ENCODE results near the gene DNAJC22. TPM values are rescaled to one million over a fixed set of nuclear protein-coding genes. Genes with fewer than 3 reads are reported as not detected.

DNAJC22 gene
- polyA plus RNA-seq, 3 donors = not detected

DNA sequence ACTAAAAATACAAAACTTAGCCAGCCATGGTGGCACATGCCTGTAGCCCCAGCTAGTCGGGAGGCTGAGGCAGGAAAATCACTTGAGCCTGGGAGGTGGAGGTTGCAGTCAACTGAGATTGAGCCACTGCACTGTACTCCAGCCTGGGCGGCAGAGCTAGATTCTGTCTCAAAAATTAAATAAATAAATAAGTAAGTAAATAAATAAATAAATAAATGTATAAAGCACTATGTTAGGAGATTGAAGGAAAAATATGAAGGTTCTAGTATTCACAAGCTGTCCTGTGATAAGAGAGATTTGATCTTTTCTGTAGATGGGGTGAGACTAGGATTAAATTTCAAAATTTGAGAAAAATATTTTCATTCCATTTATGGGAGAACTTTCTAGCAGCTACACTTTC is 5.7 kb downstream of the DNAJC22 start:
- H3K9me3 Mint-ChIP-seq = peaks cover 0 to 7% (median 0%) of the 10 kb centered on the region in 7 donors
- Histone ChIP-seq H3K4me1 (ENCODE audit: control insufficient read depth in 1 of 2, insufficient read depth in 2 of 2, low read length in 2 of 2) (peaks cover 6 to 7% of the 10 kb centered on the region in 2 donors), H2AFZ (ENCODE audit: insufficient read depth, low read depth, low read length, poor library complexity, severe bottlenecking) (no peak overlapping the region), H3K27ac (ENCODE audit: low read depth in 1 of 2, low read length in 2 of 2) (no peak overlapping the region), H3K4me3 (replicated peaks in 1 of 3; ENCODE audit: low read depth in 2 of 3, low read length in 3 of 3) (no peak overlapping the region), H3K9ac (ENCODE audit: insufficient read depth, low read length, poor library complexity, severe bottlenecking) (no peak overlapping the region), H3K79me2 (ENCODE audit: insufficient read depth, low read length) (no peaks in the 10 kb centered on the region), H3K9me3 (replicated peaks in 1 of 2; ENCODE audit: control insufficient read depth in 1 of 2, insufficient read depth in 1 of 2, low read length in 2 of 2) (peaks cover 0 to 2% of the 10 kb centered on the region in 2 donors), H3K4me2 (replicated peaks; ENCODE audit: extremely low read depth, low read length, poor library complexity, severe bottlenecking) (no peak overlapping the region), H4K20me1 (ENCODE audit: insufficient read depth, low read length) (no peaks in the 10 kb centered on the region), H3K36me3 (replicated peaks in 1 of 2; ENCODE audit: control insufficient read depth in 1 of 2, insufficient read depth in 2 of 2, low read length in 2 of 2) (no peaks in the 10 kb centered on the region), H3K27me3 (ENCODE audit: control insufficient read depth in 2 of 2, insufficient read depth in 2 of 2, low read length in 2 of 2) (peaks cover 21 to 51% of the 10 kb centered on the region in 2 donors)
- peaks cover 27 to 70% (median 64%) of the 10 kb centered on the region in 3 donors for H3K27me3 Mint-ChIP-seq (ENCODE audit: low read depth in 3 of 3)
- H3K27ac Mint-ChIP-seq = no peak overlapping the region
- H3K4me3 Mint-ChIP-seq = peak overlapping the region in 1 of 2 donors; percentile 4
- TF ChIP-seq, protein P1, sequence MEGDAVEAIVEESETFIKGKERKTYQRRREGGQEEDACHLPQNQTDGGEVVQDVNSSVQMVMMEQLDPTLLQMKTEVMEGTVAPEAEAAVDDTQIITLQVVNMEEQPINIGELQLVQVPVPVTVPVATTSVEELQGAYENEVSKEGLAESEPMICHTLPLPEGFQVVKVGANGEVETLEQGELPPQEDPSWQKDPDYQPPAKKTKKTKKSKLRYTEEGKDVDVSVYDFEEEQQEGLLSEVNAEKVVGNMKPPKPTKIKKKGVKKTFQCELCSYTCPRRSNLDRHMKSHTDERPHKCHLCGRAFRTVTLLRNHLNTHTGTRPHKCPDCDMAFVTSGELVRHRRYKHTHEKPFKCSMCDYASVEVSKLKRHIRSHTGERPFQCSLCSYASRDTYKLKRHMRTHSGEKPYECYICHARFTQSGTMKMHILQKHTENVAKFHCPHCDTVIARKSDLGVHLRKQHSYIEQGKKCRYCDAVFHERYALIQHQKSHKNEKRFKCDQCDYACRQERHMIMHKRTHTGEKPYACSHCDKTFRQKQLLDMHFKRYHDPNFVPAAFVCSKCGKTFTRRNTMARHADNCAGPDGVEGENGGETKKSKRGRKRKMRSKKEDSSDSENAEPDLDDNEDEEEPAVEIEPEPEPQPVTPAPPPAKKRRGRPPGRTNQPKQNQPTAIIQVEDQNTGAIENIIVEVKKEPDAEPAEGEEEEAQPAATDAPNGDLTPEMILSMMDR (IDR thresholded peaks at IDR 0.05) = no peak
- no peak for DNase-seq
- no peaks in the 10 kb centered on the region for H3K36me3 Mint-ChIP-seq
- intact Hi-C loops (cut with micrococcal nuclease) = no loop called here
- H3K4me1 Mint-ChIP-seq = peaks cover 4% of the 10 kb centered on the region
- 83% methylated on average over 1 of the region's 2 CpGs for WGBS (ENCODE audit: insufficient coverage)

- Mint-ChIP-seq H3K27ac (no peak overlapping the region), H3K4me1 (peaks cover 2% of the 10 kb centered on the region), H3K9me3 (no peaks in the 10 kb centered on the region), H3K27me3 (ENCODE audit: low read depth in 3 of 3) (peaks cover 9 to 48% (median 37%) of the 10 kb centered on the region in 3 donors), H3K36me3 (no peaks in the 10 kb centered on the region), H3K4me3 (no peak overlapping the region)
- Histone ChIP-seq H3K36me3 (replicated peaks in 1 of 2; ENCODE audit: control insufficient read depth in 1 of 2, insufficient read depth in 2 of 2, low read length in 2 of 2) (no peaks in the 10 kb centered on the region), H3K27ac (ENCODE audit: low read depth in 1 of 2, low read length in 2 of 2) (no peak overlapping the region), H3K4me2 (replicated peaks; ENCODE audit: extremely low read depth, low read length, poor library complexity, severe bottlenecking) (no peak overlapping the region), H3K4me3 (replicated peaks in 1 of 3; ENCODE audit: low read depth in 2 of 3, low read length in 3 of 3) (no peak overlapping the region), H2AFZ (ENCODE audit: insufficient read depth, low read depth, low read length, poor library complexity, severe bottlenecking) (no peak overlapping the region), H3K9me3 (replicated peaks in 1 of 2; ENCODE audit: control insufficient read depth in 1 of 2, insufficient read depth in 1 of 2, low read length in 2 of 2) (no peaks in the 10 kb centered on the region), H3K79me2 (ENCODE audit: insufficient read depth, low read length) (no peaks in the 10 kb centered on the region), H3K9ac (ENCODE audit: insufficient read depth, low read length, poor library complexity, severe bottlenecking) (no peak overlapping the region), H4K20me1 (ENCODE audit: insufficient read depth, low read length) (no peaks in the 10 kb centered on the region), H3K27me3 (ENCODE audit: control insufficient read depth in 2 of 2, insufficient read depth in 2 of 2, low read length in 2 of 2) (peaks cover 10 to 23% of the 10 kb centered on the region in 2 donors), H3K4me1 (ENCODE audit: control insufficient read depth in 1 of 2, insufficient read depth in 2 of 2, low read length in 2 of 2) (no peaks in the 10 kb centered on the region)
- no peak for DNase-seq
- 88% methylated on average over 4 of the region's 10 CpGs for WGBS (ENCODE audit: insufficient coverage)
- TF ChIP-seq, protein P1 (IDR thresholded peaks at IDR 0.05) = no peak
- intact Hi-C loops (cut with micrococcal nuclease) = loop anchor here in 1 of 2 donors (5.0 kb wide), 1 partner anchor 226 kb away; no protein-coding TSS in a partner anchor
Measured at GRCh38 chr12:49355913-49356312, 9.2 kb downstream of the DNAJC22 start.

All from CD14-positive monocyte (primary cell).